GM12878 (cell line): ENCODE results near the gene MAB21L4. TPM values are rescaled to one million over a fixed set of nuclear protein-coding genes. Genes with fewer than 3 reads are reported as not detected.

Source experiments
- ATAC-seq: fragments of 200-7000 bp; cut with Tn5 transposase; 3 replicates; pipeline ENCODE4 v1.9.1; 2020; ENCODE audit warnings: mild to moderate bottlenecking, moderate library complexity
- BruUV-seq: library from RNA; stranded (reverse); fragments of 400-500 nt; replicated peaks from 2 replicates; lab custom pipeline; 2021; lab: Mats Ljungman, UMichigan
- CTCF ChIA-PET: fragments of 300-600 bp; sonication (Branson Sonifier 250); formaldehyde crosslinking; extraction: SDS; loops from one replicate; lab custom pipeline; 2021; ENCODE audit warnings: inconsistent platforms; lab: Yijun Ruan, JAX
- POLR2A ChIA-PET: fragments of 350-600 bp; formaldehyde crosslinking; extraction: SDS; loops from one replicate; lab custom pipeline; 2021; ENCODE audit warnings: inconsistent platforms; lab: Charles Lee
- RAD21 ChIA-PET: fragments of 300-600 bp; sonication (Branson Sonifier 250); formaldehyde crosslinking; loops from one replicate; lab custom pipeline; 2023; ENCODE audit warnings: antibody characterized with exemption; ENCODE audit not compliant: unreplicated experiment; lab: Charles Lee
- SMC1A ChIA-PET: fragments of 300-600 bp; sonication (Branson Sonifier 250); formaldehyde crosslinking; loops from one replicate; lab custom pipeline; 2023; ENCODE audit not compliant: unreplicated experiment, uncharacterized antibody; lab: Charles Lee
- DNase-seq: peaks from one replicate; pipeline ENCODE4 v3.0.0-alpha.2; 2011; ENCODE audit warnings: low read depth, low spot score
- FAIRE-seq: peaks from 3 replicates; lab custom pipeline; 2011; peaks lifted over from hg19 to GRCh38; lab: Jason Lieb, UNC
- H2AFZ ChIP-seq: 2 replicates; pipeline ENCODE4 v1.6.0; 2011; ENCODE audit warnings: low read depth, low read length, control low read depth; ENCODE audit not compliant: control insufficient read depth
- H3K27ac ChIP-seq: 2 replicates; pipeline ENCODE4 v1.5.1; 2011; ENCODE audit warnings: control low read depth; ENCODE audit not compliant: control insufficient read depth, insufficient read depth
- H3K27me3 ChIP-seq, 2 experiments: replicated peaks in 1 of 2; 2 replicates each; pipeline versions ENCODE4 v1.6.0 to v1.6.1; 2011; ENCODE audit warnings: low read length in 1 of 2; ENCODE audit not compliant: control insufficient read depth in 2 of 2, insufficient read depth in 2 of 2
- H3K36me3 ChIP-seq, 2 experiments: 2 replicates each; pipeline ENCODE4 v1.5.1; 2011; ENCODE audit warnings: low read length in 1 of 2; ENCODE audit not compliant: control insufficient read depth in 2 of 2, insufficient read depth in 2 of 2
- H3K4me1 ChIP-seq: 2 replicates; pipeline ENCODE4 v1.6.1; 2011; ENCODE audit warnings: mild to moderate bottlenecking, low read length, moderate library complexity, mixed read lengths; ENCODE audit not compliant: control insufficient read depth, insufficient read depth
- H3K4me2 ChIP-seq: 2 replicates; pipeline ENCODE4 v1.6.0; 2011; ENCODE audit warnings: control low read depth; ENCODE audit not compliant: control insufficient read depth, insufficient read depth
- H3K4me3 ChIP-seq: fragments of 200-600 bp; sonication (generic); 2 replicates; pipeline ENCODE4 v1.5.1; 2016
- H3K79me2 ChIP-seq: 2 replicates; pipeline ENCODE4 v1.6.0; 2011; ENCODE audit warnings: low read length; ENCODE audit not compliant: control insufficient read depth, insufficient read depth
- H3K9ac ChIP-seq: 2 replicates; pipeline ENCODE4 v1.8.0; 2011; ENCODE audit warnings: low read length, control low read depth, mixed read lengths; ENCODE audit not compliant: control insufficient read depth, insufficient read depth
- H3K9me3 ChIP-seq: replicated peaks from 3 replicates; pipeline ENCODE4 v1.5.1; 2011; ENCODE audit warnings: mild to moderate bottlenecking, low read length; ENCODE audit not compliant: control insufficient read depth, insufficient read depth
- H4K20me1 ChIP-seq: 2 replicates; pipeline ENCODE4 v1.6.0; 2011; ENCODE audit not compliant: control insufficient read depth, insufficient read depth
- ASH2L ChIP-seq: fragments of 300-600, 200-600 bp; sonication (generic); IDR thresholded peaks from 2 replicates; pipeline ENCODE4 v1.6.1; 2017; ENCODE audit warnings: low read depth, mild to moderate bottlenecking, borderline replicate concordance
- CHD4 ChIP-seq: fragments of 200-600 bp; sonication (generic); IDR thresholded peaks from 2 replicates; pipeline ENCODE4 v1.6.1; 2016; ENCODE audit warnings: mild to moderate bottlenecking
- CREB1 ChIP-seq: IDR thresholded peaks from 2 replicates; pipeline ENCODE4 v1.6.1; 2012; ENCODE audit warnings: low read depth, mild to moderate bottlenecking, inconsistent platforms
- EP300 ChIP-seq, 2 experiments: fragments of 150-350 bp in 1 of 2; IDR thresholded peaks; 2 replicates each; pipeline ENCODE4 v1.6.1; 2011 to 2012; ENCODE audit warnings: low read depth in 2 of 2, low read length in 2 of 2, borderline replicate concordance in 1 of 2, improper control_type of control experiment in 1 of 2, inconsistent platforms in 1 of 2; ENCODE audit not compliant: control insufficient read depth in 1 of 2
- FOXK2 ChIP-seq: fragments of 450-650 bp; IDR thresholded peaks from 2 replicates; pipeline ENCODE4 v1.6.1; 2017; ENCODE audit warnings: mild to moderate bottlenecking, moderate library complexity
- GABPA ChIP-seq: IDR thresholded peaks from 2 replicates; pipeline ENCODE4 v1.6.1; 2014; ENCODE audit warnings: antibody characterized with exemption, low read depth, mild to moderate bottlenecking, inconsistent platforms
- IKZF2 ChIP-seq, 2 experiments: fragments of 450-650 bp; IDR thresholded peaks; 2 replicates each; pipeline ENCODE4 v1.6.1; 2017; ENCODE audit warnings: mild to moderate bottlenecking in 2 of 2, moderate library complexity in 2 of 2
- KDM1A ChIP-seq: fragments of 200-600 bp; sonication (generic); IDR thresholded peaks from 2 replicates; pipeline ENCODE4 v1.6.1; 2016; ENCODE audit warnings: borderline replicate concordance
- PML ChIP-seq: IDR thresholded peaks from 2 replicates; pipeline ENCODE4 v1.6.1; 2012; ENCODE audit warnings: low read length, inconsistent platforms
- POLR2AphosphoS5 ChIP-seq: IDR thresholded peaks from 2 replicates; pipeline ENCODE4 v1.6.1; 2011; ENCODE audit warnings: mild to moderate bottlenecking, low read length, inconsistent platforms
- RAD21 ChIP-seq: IDR thresholded peaks from 2 replicates; pipeline ENCODE4 v1.6.1; 2011; ENCODE audit warnings: mild to moderate bottlenecking, low read depth, low read length, moderate library complexity; ENCODE audit not compliant: insufficient read depth
- RFX5 ChIP-seq: IDR thresholded peaks from 2 replicates; pipeline ENCODE4 v1.6.1; 2011; ENCODE audit warnings: low read depth, low read length, improper control_type of control experiment
- SMARCA5 ChIP-seq: fragments of 450-650 bp; IDR thresholded peaks from 2 replicates; pipeline ENCODE4 v1.6.1; 2017; ENCODE audit warnings: mild to moderate bottlenecking
- TCF3 ChIP-seq: IDR thresholded peaks from 2 replicates; pipeline ENCODE4 v1.6.1; 2012; ENCODE audit warnings: low read depth, mild to moderate bottlenecking, low read length, borderline replicate concordance; ENCODE audit not compliant: insufficient read depth
- ZBTB33 ChIP-seq: fragments of 450-650 bp; IDR thresholded peaks from 2 replicates; pipeline ENCODE4 v1.6.1; 2017; ENCODE audit warnings: mild to moderate bottlenecking
- ZNF622 ChIP-seq: fragments of 450-650 bp; IDR thresholded peaks from 2 replicates; pipeline ENCODE4 v1.6.1; 2017; ENCODE audit warnings: mild to moderate bottlenecking, inconsistent platforms
- ZZZ3 ChIP-seq: IDR thresholded peaks from 2 replicates; pipeline ENCODE4 v1.6.1; 2011; ENCODE audit warnings: low read depth; ENCODE audit not compliant: control insufficient read depth, insufficient read length
- WGBS: methylation state at CpG from one replicate; pipeline ENCODE4 v1.1.6; 2016; ENCODE audit warnings: low lambda C conversion rate; ENCODE audit not compliant: insufficient replicate concordance, insufficient coverage; ENCODE audit errors: missing lambda C conversion rate; 5-methylcytosine and 5-hydroxymethylcytosine counted together
- in situ Hi-C: fragments of 300-500 bp; cut with MboI; formaldehyde crosslinking; loops from 9 replicates; pipeline ENCODE4 v1.14.3; 2018; ENCODE audit warnings: mixed read lengths
- intact Hi-C: fragments of 100-400 bp; cut with micrococcal nuclease; formaldehyde crosslinking; loops from one replicate; pipeline ENCODE4 v1.14.2; 2022; ENCODE audit not compliant: unreplicated experiment
- polyA plus RNA-seq, 11 experiments: library from polyadenylated mRNA; depleted of rRNA in 4 of 11; unstranded in 6 of 11; stranded (reverse) in 5 of 11; fragments of >200 nt; fragmentation: Nextera tagmentation in 4 of 11; fragmentation: Illumina TruSeq in 1 of 11; extraction: Ambion mirVana in 4 of 11; extraction: Trizol in 1 of 11; gene quantifications; 1 replicate in 1 of 11; 2 replicates in 10 of 11; pipeline versions ENCODE4 v1.2.1 to v1.2.3, GENCODE V29; 2011 to 2016; ENCODE audit warnings: inconsistent platforms in 2 of 11, missing spikeins in 2 of 11, low read depth in 1 of 11
- total RNA-seq, 4 experiments: library from RNA; depleted of rRNA in 3 of 4; stranded (reverse); fragments of >200 nt in 3 of 4; fragmentation: Illumina TruSeq in 1 of 4; extraction: Trizol in 1 of 4; gene quantifications; 2 replicates each; pipeline versions ENCODE4 v1.2.1 to v1.2.3, GENCODE V29; 2013 to 2021
- TF ChIP-seq, protein P1 (sequence below), 3 experiments: IDR thresholded peaks in 2 of 3; conservative IDR thresholded peaks in 1 of 3; 2 replicates each; pipeline ENCODE4 v1.5.1; 2011; ENCODE audit warnings: low read depth in 3 of 3, low read length in 3 of 3, mild to moderate bottlenecking in 3 of 3, control low read depth in 2 of 3, moderate library complexity in 2 of 3, inconsistent platforms in 1 of 3, mixed read lengths in 1 of 3; ENCODE audit not compliant: control insufficient read depth in 2 of 3, insufficient read depth in 1 of 3; ENCODE audit errors: extremely low read depth in 1 of 3
- TF ChIP-seq, protein P2 (sequence below): fragments of 450-650 bp; IDR thresholded peaks from 2 replicates; pipeline ENCODE4 v1.6.1; 2017; ENCODE audit warnings: low read depth, mild to moderate bottlenecking, moderate library complexity

The MAB21L4 gene
- total and polyA plus RNA-seq, 10 of the 15 experiments (the other 5 are each of a cell fraction or from before 2014, with no cell fraction given), result 0.03 TPM; not detected in 9

DNA sequence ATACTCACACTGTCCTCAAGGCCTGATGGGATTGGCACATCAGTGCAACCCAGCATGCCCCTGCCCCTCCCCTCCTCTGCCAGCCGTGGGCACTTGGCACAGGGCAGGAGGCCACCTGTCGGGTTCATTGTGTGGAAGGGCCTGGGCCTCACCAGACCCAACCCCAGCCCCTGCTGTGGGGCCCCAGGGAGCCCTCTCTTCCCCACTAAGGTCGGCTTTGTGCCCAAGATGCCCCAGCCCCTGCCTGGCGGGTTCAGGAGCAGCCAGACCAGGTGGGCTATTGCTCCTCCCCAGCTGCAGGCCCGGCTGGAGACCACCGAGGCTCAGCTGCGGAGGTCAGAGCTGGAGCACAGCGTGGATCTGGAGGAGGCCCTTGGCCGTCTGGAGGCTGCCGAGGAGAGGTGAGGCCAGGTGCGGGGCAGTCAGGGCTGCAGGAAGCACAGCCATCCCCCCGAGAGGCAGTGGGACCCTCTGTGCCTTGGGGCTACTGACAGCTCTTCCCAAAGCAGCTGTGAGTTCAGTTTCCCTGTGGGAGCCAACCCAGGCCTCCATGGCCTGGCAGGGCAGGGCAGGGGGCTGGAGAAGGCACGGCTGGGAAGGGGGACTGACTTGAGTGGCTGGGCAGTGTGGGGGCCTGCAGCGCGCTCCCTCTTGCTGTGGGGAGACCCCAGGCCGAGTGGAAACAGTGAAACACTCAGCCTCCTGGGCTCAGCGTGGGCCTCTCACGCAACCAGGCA, 26.5 kb upstream of the MAB21L4 start:
- 61% methylated on average over 18 of the region's 18 CpGs for WGBS
- H3K4me2 ChIP-seq, result no peak overlapping the region
- no peaks in the 10 kb centered on the region for H3K36me3 ChIP-seq
- no peaks in the 10 kb centered on the region for H3K79me2 ChIP-seq
- no peak overlapping the region for H3K9ac ChIP-seq
- intact Hi-C loops, result no loop called here
- RAD21 ChIA-PET, result no interaction called here
- H3K27ac ChIP-seq, result no peak overlapping the region
- in situ Hi-C loops, result no loop called here
- H3K27me3 ChIP-seq, result no peaks in the 10 kb centered on the region; a peak in 1 of 4 replicates
- FAIRE-seq, result no peak
- no peak overlapping the region for H2AFZ ChIP-seq
- no peaks in the 10 kb centered on the region for H3K4me1 ChIP-seq
- no peak for DNase-seq
- CTCF ChIA-PET, result no interaction called here
- no peaks in the 10 kb centered on the region for H3K9me3 ChIP-seq
- SMC1A ChIA-PET, result no interaction called here
- POLR2A ChIA-PET, result no interaction called here
- no peak for ATAC-seq
- H3K4me3 ChIP-seq, result no peak overlapping the region
- BruUV-seq, result no TSS peak
- H4K20me1 ChIP-seq, result no peaks in the 10 kb centered on the region
- TF ChIP-seq, protein P1, sequence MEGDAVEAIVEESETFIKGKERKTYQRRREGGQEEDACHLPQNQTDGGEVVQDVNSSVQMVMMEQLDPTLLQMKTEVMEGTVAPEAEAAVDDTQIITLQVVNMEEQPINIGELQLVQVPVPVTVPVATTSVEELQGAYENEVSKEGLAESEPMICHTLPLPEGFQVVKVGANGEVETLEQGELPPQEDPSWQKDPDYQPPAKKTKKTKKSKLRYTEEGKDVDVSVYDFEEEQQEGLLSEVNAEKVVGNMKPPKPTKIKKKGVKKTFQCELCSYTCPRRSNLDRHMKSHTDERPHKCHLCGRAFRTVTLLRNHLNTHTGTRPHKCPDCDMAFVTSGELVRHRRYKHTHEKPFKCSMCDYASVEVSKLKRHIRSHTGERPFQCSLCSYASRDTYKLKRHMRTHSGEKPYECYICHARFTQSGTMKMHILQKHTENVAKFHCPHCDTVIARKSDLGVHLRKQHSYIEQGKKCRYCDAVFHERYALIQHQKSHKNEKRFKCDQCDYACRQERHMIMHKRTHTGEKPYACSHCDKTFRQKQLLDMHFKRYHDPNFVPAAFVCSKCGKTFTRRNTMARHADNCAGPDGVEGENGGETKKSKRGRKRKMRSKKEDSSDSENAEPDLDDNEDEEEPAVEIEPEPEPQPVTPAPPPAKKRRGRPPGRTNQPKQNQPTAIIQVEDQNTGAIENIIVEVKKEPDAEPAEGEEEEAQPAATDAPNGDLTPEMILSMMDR (IDR thresholded peaks at IDR 0.05 in 2 of 3, conservative IDR thresholded peaks at IDR 0.05 in 1 of 3; ENCODE audit: control insufficient read depth in 2 of 3, extremely low read depth in 1 of 3, insufficient read depth in 1 of 3, low read depth in 3 of 3, low read length in 3 of 3), result no peak
- TF ChIP-seq POLR2AphosphoS5 (no peak), RAD21 (no peak), ZNF622 (no peak), EP300 (IDR thresholded peaks at IDR 0.05; ENCODE audit: borderline replicate concordance in 1 of 2, control insufficient read depth in 1 of 2, low read depth in 2 of 2, low read length in 2 of 2) (no peak), ASH2L (no peak), RFX5 (no peak), SMARCA5 (no peak), CREB1 (no peak), PML (no peak), FOXK2 (no peak), GABPA (no peak), TCF3 (no peak), ZZZ3 (no peak), ZBTB33 (no peak), IKZF2 (IDR thresholded peaks at IDR 0.05) (no peak), KDM1A (no peak), CHD4 (no peak)
- TF ChIP-seq, protein P2, sequence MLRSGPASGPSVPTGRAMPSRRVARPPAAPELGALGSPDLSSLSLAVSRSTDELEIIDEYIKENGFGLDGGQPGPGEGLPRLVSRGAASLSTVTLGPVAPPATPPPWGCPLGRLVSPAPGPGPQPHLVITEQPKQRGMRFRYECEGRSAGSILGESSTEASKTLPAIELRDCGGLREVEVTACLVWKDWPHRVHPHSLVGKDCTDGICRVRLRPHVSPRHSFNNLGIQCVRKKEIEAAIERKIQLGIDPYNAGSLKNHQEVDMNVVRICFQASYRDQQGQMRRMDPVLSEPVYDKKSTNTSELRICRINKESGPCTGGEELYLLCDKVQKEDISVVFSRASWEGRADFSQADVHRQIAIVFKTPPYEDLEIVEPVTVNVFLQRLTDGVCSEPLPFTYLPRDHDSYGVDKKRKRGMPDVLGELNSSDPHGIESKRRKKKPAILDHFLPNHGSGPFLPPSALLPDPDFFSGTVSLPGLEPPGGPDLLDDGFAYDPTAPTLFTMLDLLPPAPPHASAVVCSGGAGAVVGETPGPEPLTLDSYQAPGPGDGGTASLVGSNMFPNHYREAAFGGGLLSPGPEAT, result no peak
